ENCODE data around the gene CACNA1S.
A peak's percentile ranks its signal among the peaks of the same experiment; 100 is the strongest.

The CACNA1S gene

GRCh38 chr1:201115390-201115937 is 3.2 kb upstream of the CACNA1S start:
- DNase-seq (ENCODE audit: low read depth) = no peak

GRCh38 chr1:201114245-201115131 is 2.3 kb upstream of the CACNA1S start:
- DNase-seq (ENCODE audit: low read depth) = peak; percentile 82

- no peak for DNase-seq (ENCODE audit: low read depth)
Measured at GRCh38 chr1:201113451-201114244, 1.4 kb upstream of the CACNA1S start.

- no peak for DNase-seq (ENCODE audit: low read depth)
Measured at GRCh38 chr1:201112926-201113325, 700 bp upstream of the CACNA1S start.

- no peak for DNase-seq (ENCODE audit: low read depth)
Measured at GRCh38 chr1:201111672-201112071, 554 bp downstream of the CACNA1S start.

GRCh38 chr1:201111156-201111555 is 1.1 kb downstream of the CACNA1S start:
- no peak for DNase-seq (ENCODE audit: low read depth)

GRCh38 chr1:201110616-201111015 is 1.6 kb downstream of the CACNA1S start:
- no peak for DNase-seq (ENCODE audit: low read depth)

- DNase-seq (ENCODE audit: low read depth) = no peak
Measured at GRCh38 chr1:201110138-201110537, 2.1 kb downstream of the CACNA1S start.

- DNase-seq (ENCODE audit: low read depth) = no peak
Measured at GRCh38 chr1:201109651-201110050, 2.6 kb downstream of the CACNA1S start.

GRCh38 chr1:201108614-201109013 is 3.6 kb downstream of the CACNA1S start:
- DNase-seq (ENCODE audit: low read depth) = no peak

- no peak for DNase-seq (ENCODE audit: low read depth)
Measured at GRCh38 chr1:201105688-201106087, 6.5 kb downstream of the CACNA1S start.

GRCh38 chr1:201104141-201104540 is 8.1 kb downstream of the CACNA1S start:
- peak; percentile 3 for DNase-seq (ENCODE audit: low read depth)

- DNase-seq (ENCODE audit: low read depth) = no peak
Measured at GRCh38 chr1:201103666-201104065, 8.6 kb downstream of the CACNA1S start.

- no peak for DNase-seq (ENCODE audit: low read depth)
Measured at GRCh38 chr1:201100169-201100930, 11.9 kb downstream of the CACNA1S start.

GRCh38 chr1:201098992-201099677 is 13.1 kb downstream of the CACNA1S start:
- DNase-seq (ENCODE audit: low read depth) = no peak

GRCh38 chr1:201096977-201097856 is 15.0 kb downstream of the CACNA1S start:
- DNase-seq (ENCODE audit: low read depth) = no peak

GRCh38 chr1:201096041-201096461 is 16.2 kb downstream of the CACNA1S start:
- no peak for DNase-seq (ENCODE audit: low read depth)

- no peak for DNase-seq (ENCODE audit: low read depth)
Measured at GRCh38 chr1:201095581-201095980, 16.6 kb downstream of the CACNA1S start.

- no peak for DNase-seq (ENCODE audit: low read depth)
Measured at GRCh38 chr1:201094832-201095231, 17.4 kb downstream of the CACNA1S start.

- no peak for DNase-seq (ENCODE audit: low read depth)
Measured at GRCh38 chr1:201093962-201094361, 18.3 kb downstream of the CACNA1S start.
